Subcutaneous abdominal adipose tissue (tissue), 5 donors: ENCODE measurements around the gene SDC3.

Experiments
- H3K27ac ChIP-seq: one replicate; pipeline ENCODE4 v1.7.0; 2013; ENCODE audit warnings: low read depth, mild to moderate bottlenecking, inconsistent platforms, low read length, moderate library complexity
- H3K27me3 ChIP-seq, 5 donors: one replicate each; pipeline ENCODE4 v1.7.0; 2013; ENCODE audit warnings: low read length in 5 of 5, inconsistent platforms in 1 of 5; ENCODE audit not compliant: control insufficient read depth in 5 of 5, insufficient read depth in 4 of 5
- H3K36me3 ChIP-seq, 5 donors: one replicate each; pipeline ENCODE4 v1.7.0; 2013; ENCODE audit warnings: low read length in 5 of 5; ENCODE audit not compliant: control insufficient read depth in 5 of 5, insufficient read depth in 5 of 5
- H3K4me1 ChIP-seq, 5 donors: one replicate each; pipeline ENCODE4 v1.7.0; 2013; ENCODE audit warnings: low read length in 5 of 5, mild to moderate bottlenecking in 3 of 5, moderate library complexity in 1 of 5; ENCODE audit not compliant: control insufficient read depth in 5 of 5, insufficient read depth in 5 of 5
- H3K4me3 ChIP-seq, 5 donors: one replicate each; pipeline ENCODE4 v1.7.0; 2013; ENCODE audit warnings: low read length in 5 of 5, low read depth in 1 of 5
- H3K9ac ChIP-seq, 5 donors: one replicate each; pipeline ENCODE4 v1.7.0; 2013; ENCODE audit warnings: low read length in 5 of 5, mild to moderate bottlenecking in 4 of 5, moderate library complexity in 3 of 5
- H3K9me3 ChIP-seq, 5 donors: one replicate each; pipeline ENCODE4 v1.7.0; 2013; ENCODE audit warnings: low read length in 5 of 5; ENCODE audit not compliant: control insufficient read depth in 5 of 5
- donor health status: healthy.
- donor health status: healthy.
- donor health status: healthy.
- donor health status: healthy.
- donor health status: healthy.

The SDC3 gene

GRCh38 chr1:30877205-30877912 is 31.2 kb downstream of the SDC3 start:
- Histone ChIP-seq H3K27ac (peak overlapping the region; percentile 41), H3K9me3 (peaks cover 0 to 14% (median 7%) of the 10 kb centered on the region in 5 donors), H3K36me3 (peaks cover 0 to 43% (median 35%) of the 10 kb centered on the region in 5 donors), H3K4me1 (peaks cover 8 to 57% (median 32%) of the 10 kb centered on the region in 5 donors), H3K27me3 (no peaks in the 10 kb centered on the region), H3K9ac (peak overlapping the region in 4 of 5 donors; percentile 6 to 59 (median 36)), H3K4me3 (peak overlapping the region in 2 of 5 donors; percentile 22 to 27)

- H3K4me3 ChIP-seq = no peak overlapping the region
- no peaks in the 10 kb centered on the region for H3K27me3 ChIP-seq
- no peak overlapping the region for H3K9ac ChIP-seq
- peaks cover 0 to 14% (median 7%) of the 10 kb centered on the region in 5 donors for H3K9me3 ChIP-seq
- no peak overlapping the region for H3K27ac ChIP-seq
- peaks cover 8 to 50% (median 25%) of the 10 kb centered on the region in 5 donors for H3K4me1 ChIP-seq
- H3K36me3 ChIP-seq = peaks cover 0 to 50% (median 42%) of the 10 kb centered on the region in 5 donors
Observed at GRCh38 chr1:30876451-30877204, 31.9 kb downstream of the SDC3 start.

- no peak overlapping the region for H3K9ac ChIP-seq
- H3K9me3 ChIP-seq = peaks cover 0 to 14% (median 7%) of the 10 kb centered on the region in 5 donors
- H3K4me1 ChIP-seq = peaks cover 8 to 43% (median 24%) of the 10 kb centered on the region in 5 donors
- H3K27ac ChIP-seq = no peak overlapping the region
- no peaks in the 10 kb centered on the region for H3K27me3 ChIP-seq
- peaks cover 0 to 58% (median 42%) of the 10 kb centered on the region in 5 donors for H3K36me3 ChIP-seq
- H3K4me3 ChIP-seq = no peak overlapping the region
Observed at GRCh38 chr1:30875916-30876315, 32.6 kb downstream of the SDC3 start.

GRCh38 chr1:30875197-30875596 is 33.4 kb downstream of the SDC3 start:
- Histone ChIP-seq H3K9me3 (peaks cover 0 to 14% (median 7%) of the 10 kb centered on the region in 5 donors), H3K9ac (no peak overlapping the region), H3K27ac (no peak overlapping the region), H3K36me3 (peaks cover 0 to 64% (median 42%) of the 10 kb centered on the region in 5 donors), H3K4me3 (no peak overlapping the region), H3K4me1 (peaks cover 8 to 41% (median 24%) of the 10 kb centered on the region in 5 donors), H3K27me3 (no peaks in the 10 kb centered on the region)

GRCh38 chr1:30874176-30874575 is 34.4 kb downstream of the SDC3 start:
- peaks cover 0 to 65% (median 42%) of the 10 kb centered on the region in 5 donors for H3K36me3 ChIP-seq
- peaks cover 8 to 35% (median 24%) of the 10 kb centered on the region in 5 donors for H3K4me1 ChIP-seq
- H3K9me3 ChIP-seq = peaks cover 0 to 14% (median 7%) of the 10 kb centered on the region in 5 donors
- no peak overlapping the region for H3K27ac ChIP-seq
- H3K27me3 ChIP-seq = no peaks in the 10 kb centered on the region
- no peak overlapping the region for H3K9ac ChIP-seq
- no peak overlapping the region for H3K4me3 ChIP-seq

GRCh38 chr1:30872948-30873263 is 35.7 kb downstream of the SDC3 start:
- H3K4me3 ChIP-seq = no peak overlapping the region
- no peak overlapping the region for H3K9ac ChIP-seq
- H3K9me3 ChIP-seq = peaks cover 0 to 14% (median 7%) of the 10 kb centered on the region in 5 donors
- peaks cover 6 to 31% (median 17%) of the 10 kb centered on the region in 5 donors for H3K4me1 ChIP-seq
- H3K27me3 ChIP-seq = no peaks in the 10 kb centered on the region
- H3K36me3 ChIP-seq = peaks cover 0 to 65% (median 38%) of the 10 kb centered on the region in 5 donors
- H3K27ac ChIP-seq = no peak overlapping the region

- Histone ChIP-seq H3K9me3 (peaks cover 0 to 14% (median 7%) of the 10 kb centered on the region in 5 donors), H3K4me3 (no peak overlapping the region), H3K36me3 (peaks cover 0 to 65% (median 38%) of the 10 kb centered on the region in 5 donors), H3K4me1 (peaks cover 2 to 25% (median 11%) of the 10 kb centered on the region in 5 donors), H3K27ac (no peak overlapping the region), H3K27me3 (no peaks in the 10 kb centered on the region), H3K9ac (no peak overlapping the region)
Observed at GRCh38 chr1:30872033-30872947, 36.3 kb downstream of the SDC3 start.

GRCh38 chr1:30871276-30871871 is 37.2 kb downstream of the SDC3 start:
- Histone ChIP-seq H3K4me1 (peaks cover 0 to 15% (median 2%) of the 10 kb centered on the region in 5 donors), H3K9me3 (peaks cover 0 to 14% (median 7%) of the 10 kb centered on the region in 5 donors), H3K4me3 (no peak overlapping the region), H3K27me3 (no peaks in the 10 kb centered on the region), H3K36me3 (peaks cover 0 to 60% (median 35%) of the 10 kb centered on the region in 5 donors), H3K27ac (no peak overlapping the region), H3K9ac (no peak overlapping the region)

- no peak overlapping the region for H3K4me3 ChIP-seq
- no peaks in the 10 kb centered on the region for H3K27me3 ChIP-seq
- no peak overlapping the region for H3K9ac ChIP-seq
- H3K9me3 ChIP-seq = peaks cover 0 to 14% (median 7%) of the 10 kb centered on the region in 5 donors
- H3K27ac ChIP-seq = no peak overlapping the region
- peaks cover 0 to 11% (median 2%) of the 10 kb centered on the region in 5 donors for H3K4me1 ChIP-seq
- H3K36me3 ChIP-seq = peaks cover 0 to 54% (median 35%) of the 10 kb centered on the region in 5 donors
Observed at GRCh38 chr1:30870656-30871055, 37.9 kb downstream of the SDC3 start.
